Liver (tissue), 9 donors: ENCODE data around the gene CELSR1. TPM values are rescaled to one million over a fixed set of nuclear protein-coding genes. Genes with fewer than 3 reads are reported as not detected.

ENCODE experiments used
- DNase-seq: peaks from one replicate; pipeline ENCODE4 v3.0.0-alpha.2; 2017; ENCODE audit warnings: low spot score
- H3K27ac ChIP-seq, 2 donors: one replicate each; pipeline ENCODE4 v1.7.0; 2013; ENCODE audit warnings: inconsistent platforms in 2 of 2, low read length in 2 of 2, control low read depth in 1 of 2, low read depth in 1 of 2, mild to moderate bottlenecking in 1 of 2
- H3K27me3 ChIP-seq, 4 donors: one replicate each; pipeline versions ENCODE4 v1.6.1 to v1.7.0; 2013; ENCODE audit warnings: low read length in 3 of 4, inconsistent platforms in 1 of 4, mild to moderate bottlenecking in 1 of 4, moderate library complexity in 1 of 4; ENCODE audit not compliant: control insufficient read depth in 4 of 4, insufficient read depth in 4 of 4
- H3K36me3 ChIP-seq, 4 donors: one replicate each; pipeline versions ENCODE4 v1.6.1 to v1.7.0; 2013; ENCODE audit warnings: low read length in 3 of 4, mild to moderate bottlenecking in 3 of 4, low read depth in 1 of 4, moderate library complexity in 1 of 4; ENCODE audit not compliant: control insufficient read depth in 4 of 4, insufficient read depth in 3 of 4
- H3K4me1 ChIP-seq, 4 donors: one replicate each; pipeline versions ENCODE4 v1.6.1 to v1.7.0; 2013; ENCODE audit warnings: low read length in 3 of 4, mild to moderate bottlenecking in 3 of 4, moderate library complexity in 1 of 4; ENCODE audit not compliant: control insufficient read depth in 4 of 4, insufficient read depth in 4 of 4
- H3K4me3 ChIP-seq, 3 donors: one replicate each; pipeline versions ENCODE4 v1.6.1 to v1.7.0; 2013; ENCODE audit warnings: low read length in 3 of 3, control low read depth in 1 of 3, low read depth in 1 of 3, mild to moderate bottlenecking in 1 of 3
- H3K9ac ChIP-seq, 2 donors: one replicate each; pipeline ENCODE4 v1.7.0; 2013; ENCODE audit warnings: low read length in 2 of 2, mild to moderate bottlenecking in 2 of 2, moderate library complexity in 2 of 2, control low read depth in 1 of 2, low read depth in 1 of 2
- H3K9me3 ChIP-seq, 4 donors: one replicate each; pipeline versions ENCODE4 v1.6.1 to v1.7.0; 2013; ENCODE audit warnings: low read length in 3 of 4; ENCODE audit not compliant: control insufficient read depth in 4 of 4
- CTCF ChIP-seq: fragments of 150-350 bp; IDR thresholded peaks from 2 replicates; pipeline ENCODE4 v1.5.1; 2017; ENCODE audit warnings: improper control_type of control experiment, low read depth, low read length; ENCODE audit not compliant: missing input control
- EGR1 ChIP-seq, 2 donors: IDR thresholded peaks; 2 replicates each; pipeline ENCODE4 v1.6.1; 2016 to 2018; ENCODE audit warnings: antibody characterized with exemption in 2 of 2, low read depth in 2 of 2
- FOXA1 ChIP-seq: IDR thresholded peaks from 2 replicates; pipeline ENCODE4 v1.6.1; 2016; ENCODE audit warnings: antibody characterized with exemption
- FOXA2 ChIP-seq: IDR thresholded peaks from 2 replicates; pipeline ENCODE4 v1.6.1; 2016; ENCODE audit warnings: antibody characterized with exemption
- GABPA ChIP-seq, 2 donors: IDR thresholded peaks in 1 of 2; conservative IDR thresholded peaks in 1 of 2; 2 replicates each; pipeline ENCODE4 v1.6.1; 2016; ENCODE audit warnings: antibody characterized with exemption in 2 of 2, mild to moderate bottlenecking in 1 of 2, moderate library complexity in 1 of 2
- HNF4A ChIP-seq, 2 donors: conservative IDR thresholded peaks; 2 replicates each; pipeline ENCODE4 v1.6.1; 2016; ENCODE audit warnings: antibody characterized with exemption in 2 of 2, mild to moderate bottlenecking in 2 of 2
- HNF4G ChIP-seq: IDR thresholded peaks from 2 replicates; pipeline ENCODE4 v1.6.1; 2016; ENCODE audit warnings: antibody characterized with exemption
- RAD21 ChIP-seq, 2 donors: IDR thresholded peaks; 2 replicates each; pipeline ENCODE4 v1.6.1; 2016; ENCODE audit warnings: antibody characterized with exemption in 2 of 2, mild to moderate bottlenecking in 2 of 2
- REST ChIP-seq: IDR thresholded peaks from 2 replicates; pipeline ENCODE4 v1.6.1; 2016; ENCODE audit warnings: antibody characterized with exemption, mild to moderate bottlenecking
- RXRA ChIP-seq, 2 donors: IDR thresholded peaks; 2 replicates each; pipeline ENCODE4 v1.6.1; 2017 to 2018; ENCODE audit warnings: antibody characterized with exemption in 2 of 2, mild to moderate bottlenecking in 1 of 2
- TAF1 ChIP-seq: conservative IDR thresholded peaks from 2 replicates; pipeline ENCODE4 v1.6.1; 2016; ENCODE audit warnings: antibody characterized with exemption, mild to moderate bottlenecking
- YY1 ChIP-seq: IDR thresholded peaks from 2 replicates; pipeline ENCODE4 v1.6.1; 2016; ENCODE audit warnings: antibody characterized with exemption, mild to moderate bottlenecking
- ZBTB33 ChIP-seq: IDR thresholded peaks from 2 replicates; pipeline ENCODE4 v1.6.1; 2016; ENCODE audit warnings: antibody characterized with exemption
- WGBS: extraction: QIAGEN DNeasy Blood & Tissue Kit; methylation state at CpG from one replicate; pipeline ENCODE4 v1.1.7; 2013; 5-methylcytosine and 5-hydroxymethylcytosine counted together
- polyA plus RNA-seq, 2 donors: library from polyadenylated mRNA; stranded (reverse) in 1 of 2; unstranded in 1 of 2; fragments of 200-250 nt in 1 of 2; fragments of >200 nt in 1 of 2; fragmentation: Nextera tagmentation in 1 of 2; extraction: Ambion mirVana in 1 of 2; gene quantifications; one replicate each; pipeline versions ENCODE4 v1.2.1 to v1.2.3, GENCODE V29; 2013 to 2015
- total RNA-seq, 2 donors: library from RNA; depleted of rRNA; stranded (reverse); fragments of >200 nt; gene quantifications; one replicate each; pipeline ENCODE4 v1.2.3, GENCODE V29; 2014
- TF ChIP-seq, protein P1 (sequence below): IDR thresholded peaks from 2 replicates; pipeline ENCODE4 v1.6.1; 2016; ENCODE audit warnings: antibody characterized with exemption
- TF ChIP-seq, protein P2 (sequence below): IDR thresholded peaks from 2 replicates; pipeline ENCODE4 v1.6.1; 2016; ENCODE audit warnings: antibody characterized with exemption
- donor health status: healthy.
- donor health status: healthy.
- donor health status: healthy.
- donor health status: healthy.
- donor health status: healthy.

Gene CELSR1
- total and polyA plus RNA-seq, 4 donors = 0.37 to 1.6 (median 1.3) TPM

- Histone ChIP-seq H3K4me3 (no peak overlapping the region), H3K9ac (no peak overlapping the region), H3K36me3 (no peaks in the 10 kb centered on the region), H3K4me1 (peaks cover 0 to 4% (median 0%) of the 10 kb centered on the region in 4 donors), H3K27me3 (no peaks in the 10 kb centered on the region), H3K9me3 (no peaks in the 10 kb centered on the region), H3K27ac (no peak overlapping the region)
- TF ChIP-seq YY1 (no peak), FOXA1 (no peak), GABPA (IDR thresholded peaks at IDR 0.05 in 1 of 2, conservative IDR thresholded peaks at IDR 0.05 in 1 of 2) (no peak), TAF1 (no peak), RXRA (IDR thresholded peaks at IDR 0.05) (no peak), HNF4A (conservative IDR thresholded peaks at IDR 0.05) (no peak), FOXA2 (no peak), CTCF (no peak), ZBTB33 (no peak), RAD21 (IDR thresholded peaks at IDR 0.05) (no peak), EGR1 (IDR thresholded peaks at IDR 0.05; ENCODE audit: low read depth in 2 of 2) (no peak), HNF4G (no peak), REST (no peak)
- TF ChIP-seq, protein P1, sequence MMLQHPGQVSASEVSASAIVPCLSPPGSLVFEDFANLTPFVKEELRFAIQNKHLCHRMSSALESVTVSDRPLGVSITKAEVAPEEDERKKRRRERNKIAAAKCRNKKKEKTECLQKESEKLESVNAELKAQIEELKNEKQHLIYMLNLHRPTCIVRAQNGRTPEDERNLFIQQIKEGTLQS = no peak
- TF ChIP-seq, protein P2, sequence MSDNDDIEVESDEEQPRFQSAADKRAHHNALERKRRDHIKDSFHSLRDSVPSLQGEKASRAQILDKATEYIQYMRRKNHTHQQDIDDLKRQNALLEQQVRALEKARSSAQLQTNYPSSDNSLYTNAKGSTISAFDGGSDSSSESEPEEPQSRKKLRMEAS = no peak
- DNase-seq = no peak
- 90% methylated on average over 36 of the region's 36 CpGs for WGBS
These were observed 145.8 kb downstream of the CELSR1 start for GRCh38 chr22:46391486-46392136.
